ENCODE results near the gene SLC2A6. TPM values are rescaled to one million over a fixed set of nuclear protein-coding genes. Genes with fewer than 3 reads are reported as not detected.

Gene SLC2A6
- total RNA-seq, 4 donors from 2014 or later = 1.1 to 3.8 (median 2.5) TPM

- no peaks in the 10 kb centered on the region for H3K36me3 ChIP-seq
- intact Hi-C loops (cut with DNase I) = no loop called here
- H3K9me3 ChIP-seq = no peaks in the 10 kb centered on the region
- peaks cover 1 to 9% of the 10 kb centered on the region in 2 donors for H3K4me1 ChIP-seq
- TF ChIP-seq POLR2A (IDR thresholded peaks at IDR 0.05) (no peak), CTCF (IDR thresholded peaks at IDR 0.05) (no peak)
- WGBS, 2 donors = 66 to 87% methylated on average over 4 to 5 of the region's 5 CpGs
- H3K27ac ChIP-seq = no peak overlapping the region
- no peaks in the 10 kb centered on the region for H3K27me3 ChIP-seq
- no peak overlapping the region for H3K4me3 ChIP-seq (replicated peaks in 1 of 3)
- DNase-seq = no peak
These were observed 4.7 kb downstream of the SLC2A6 start for GRCh38 chr9:133474215-133474614.

GRCh38 chr9:133473743-133474142 lies 5.2 kb downstream of the SLC2A6 start:
- no peak for DNase-seq
- intact Hi-C loops (cut with DNase I) = no loop called here
- H3K4me1 ChIP-seq = peaks cover 0 to 6% of the 10 kb centered on the region in 2 donors
- no peak overlapping the region for H3K27ac ChIP-seq
- 91% methylated on average over 13 of the region's 20 CpGs; no CpG with 5 or more reads in 1 of the 2 donors for WGBS, 2 donors
- H3K27me3 ChIP-seq = no peaks in the 10 kb centered on the region
- no peak overlapping the region for H3K4me3 ChIP-seq (replicated peaks in 1 of 3)
- H3K36me3 ChIP-seq = peaks cover 2 to 4% of the 10 kb centered on the region in 2 donors
- TF ChIP-seq POLR2A (IDR thresholded peaks at IDR 0.05) (no peak), CTCF (IDR thresholded peaks at IDR 0.05) (no peak)
- no peaks in the 10 kb centered on the region for H3K9me3 ChIP-seq

- intact Hi-C loops (cut with DNase I) = no loop called here
- 71 to 85% methylated on average over 6 to 19 of the region's 19 CpGs for WGBS, 2 donors
- Histone ChIP-seq H3K36me3 (peaks cover 5 to 6% of the 10 kb centered on the region in 2 donors), H3K4me1 (no peaks in the 10 kb centered on the region), H3K27me3 (no peaks in the 10 kb centered on the region), H3K27ac (no peak overlapping the region), H3K4me3 (replicated peaks in 1 of 3) (no peak overlapping the region), H3K9me3 (no peaks in the 10 kb centered on the region)
- DNase-seq = no peak
- no peak for TF ChIP-seq CTCF (IDR thresholded peaks at IDR 0.05)
- TF ChIP-seq POLR2A (IDR thresholded peaks at IDR 0.05) = no peak
These were observed 6.0 kb downstream of the SLC2A6 start for GRCh38 chr9:133472753-133473378.

GRCh38 chr9:133472277-133472645 lies 6.6 kb downstream of the SLC2A6 start:
- Histone ChIP-seq H3K9me3 (no peaks in the 10 kb centered on the region), H3K36me3 (peaks cover 5 to 6% of the 10 kb centered on the region in 2 donors)
- WGBS, 2 donors = 69% methylated on average over 10 of the region's 11 CpGs; no CpG with 5 or more reads in 1 of the 2 donors

More at GRCh38 chr9:133472277-133472645, 6.6 kb downstream of the SLC2A6 start:
- no peak overlapping the region for H3K27ac ChIP-seq
- TF ChIP-seq POLR2A (IDR thresholded peaks at IDR 0.05) (no peak), CTCF (IDR thresholded peaks at IDR 0.05) (no peak)
- H3K27me3 ChIP-seq = no peaks in the 10 kb centered on the region
- DNase-seq = no peak
- no peaks in the 10 kb centered on the region for H3K4me1 ChIP-seq
- intact Hi-C loops (cut with DNase I) = no loop called here
- H3K4me3 ChIP-seq (replicated peaks in 1 of 3) = no peak overlapping the region
